C4-2B (cell line): ENCODE data around the gene STH.

Experiments
- ZFX ChIP-seq: fragments of 450-650 bp; IDR thresholded peaks from 2 replicates; pipeline ENCODE4 v1.6.1; 2017
- TF ChIP-seq, protein P1 (sequence below): fragments of 450-650 bp; conservative IDR thresholded peaks from 2 replicates; pipeline ENCODE4 v1.5.1; 2017; ENCODE audit warnings: mild to moderate bottlenecking

DNA sequence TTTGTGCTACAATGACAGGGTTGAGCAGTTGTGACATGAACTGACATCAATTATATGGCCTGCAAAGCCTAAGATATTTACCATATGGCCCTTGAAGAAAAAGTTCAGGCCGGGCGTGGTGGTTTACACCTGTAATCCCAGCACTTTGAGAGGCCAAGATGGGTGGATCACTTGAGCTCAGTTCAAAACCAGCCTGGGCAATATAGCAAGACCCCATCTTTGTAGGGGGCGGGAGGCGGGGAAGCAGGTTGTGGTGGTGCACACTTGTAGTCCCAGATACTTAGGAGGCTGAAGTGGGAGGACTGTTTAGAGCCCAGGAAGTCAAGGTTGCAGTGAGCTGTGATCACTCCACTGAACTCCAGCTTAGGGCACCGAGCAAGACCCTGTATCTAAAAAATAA lies 48.3 kb downstream of the STH start:
- TF ChIP-seq, protein P1, sequence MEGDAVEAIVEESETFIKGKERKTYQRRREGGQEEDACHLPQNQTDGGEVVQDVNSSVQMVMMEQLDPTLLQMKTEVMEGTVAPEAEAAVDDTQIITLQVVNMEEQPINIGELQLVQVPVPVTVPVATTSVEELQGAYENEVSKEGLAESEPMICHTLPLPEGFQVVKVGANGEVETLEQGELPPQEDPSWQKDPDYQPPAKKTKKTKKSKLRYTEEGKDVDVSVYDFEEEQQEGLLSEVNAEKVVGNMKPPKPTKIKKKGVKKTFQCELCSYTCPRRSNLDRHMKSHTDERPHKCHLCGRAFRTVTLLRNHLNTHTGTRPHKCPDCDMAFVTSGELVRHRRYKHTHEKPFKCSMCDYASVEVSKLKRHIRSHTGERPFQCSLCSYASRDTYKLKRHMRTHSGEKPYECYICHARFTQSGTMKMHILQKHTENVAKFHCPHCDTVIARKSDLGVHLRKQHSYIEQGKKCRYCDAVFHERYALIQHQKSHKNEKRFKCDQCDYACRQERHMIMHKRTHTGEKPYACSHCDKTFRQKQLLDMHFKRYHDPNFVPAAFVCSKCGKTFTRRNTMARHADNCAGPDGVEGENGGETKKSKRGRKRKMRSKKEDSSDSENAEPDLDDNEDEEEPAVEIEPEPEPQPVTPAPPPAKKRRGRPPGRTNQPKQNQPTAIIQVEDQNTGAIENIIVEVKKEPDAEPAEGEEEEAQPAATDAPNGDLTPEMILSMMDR, result no peak
- no peak for TF ChIP-seq ZFX
